H1 (cell line): ENCODE data around the gene DSTN. TPM values are rescaled to one million over a fixed set of nuclear protein-coding genes. Genes with fewer than 3 reads are reported as not detected.

ENCODE experiments used
- CEBPB ChIP-seq: IDR thresholded peaks from 2 replicates; pipeline ENCODE4 v1.6.1; 2012; ENCODE audit warnings: low read depth, low read length
- CHD2 ChIP-seq: IDR thresholded peaks from 2 replicates; pipeline ENCODE4 v1.6.1; 2012; ENCODE audit warnings: low read length, improper control_type of control experiment
- CREB1 ChIP-seq: IDR thresholded peaks from 2 replicates; pipeline ENCODE4 v1.6.1; 2012; ENCODE audit warnings: inconsistent platforms
- EP300 ChIP-seq, 2 experiments: IDR thresholded peaks; 1 replicate in 1 of 2; 2 replicates in 1 of 2; pipeline ENCODE4 v1.6.1; 2011 to 2012; ENCODE audit warnings: low read depth in 2 of 2, low read length in 2 of 2, mild to moderate bottlenecking in 2 of 2, borderline replicate concordance in 1 of 2, inconsistent platforms in 1 of 2, moderate library complexity in 1 of 2
- NRF1 ChIP-seq: IDR thresholded peaks from 2 replicates; pipeline ENCODE4 v1.6.1; 2011; ENCODE audit warnings: mild to moderate bottlenecking, low read depth, low read length, improper control_type of control experiment
- PHF8 ChIP-seq: fragments of 200-600 bp; sonication (generic); conservative IDR thresholded peaks from 2 replicates; pipeline ENCODE4 v1.7.1; 2012; ENCODE audit warnings: low read depth, mild to moderate bottlenecking, inconsistent platforms, low read length, moderate library complexity
- POLR2AphosphoS5 ChIP-seq: IDR thresholded peaks from 2 replicates; pipeline ENCODE4 v1.6.1; 2011; ENCODE audit warnings: low read depth, low read length
- SP1 ChIP-seq: IDR thresholded peaks from 2 replicates; pipeline ENCODE4 v1.6.1; 2011; ENCODE audit warnings: low read depth, low read length
- SP4 ChIP-seq: IDR thresholded peaks from 2 replicates; pipeline ENCODE4 v1.6.1; 2012; ENCODE audit warnings: low read length, inconsistent platforms
- TAF7 ChIP-seq: optimal IDR thresholded peaks from 2 replicates; pipeline ENCODE3; 2011; ENCODE audit warnings: low read depth, mild to moderate bottlenecking, inconsistent platforms, low read length, moderate library complexity, borderline replicate concordance
- TBP ChIP-seq: IDR thresholded peaks from 2 replicates; pipeline ENCODE4 v1.6.1; 2011; ENCODE audit warnings: low read depth, low read length, improper control_type of control experiment
- TCF12 ChIP-seq: IDR thresholded peaks from 2 replicates; pipeline ENCODE4 v1.6.1; 2011; ENCODE audit warnings: low read depth, mild to moderate bottlenecking, low read length
- polyA plus RNA-seq, 7 experiments: library from polyadenylated mRNA; depleted of rRNA in 3 of 7; stranded (reverse) in 5 of 7; unstranded in 2 of 7; fragments of >200 nt in 5 of 7; fragments of 200-250 nt in 2 of 7; gene quantifications; 1 replicate in 5 of 7; 2 replicates in 1 of 7; 4 replicates in 1 of 7; pipeline versions ENCODE4 v1.2.1 to v1.2.3, GENCODE V29; 2011 to 2013; ENCODE audit warnings: missing spikeins in 2 of 7, mixed read lengths in 2 of 7
- total RNA-seq: library from RNA; stranded (reverse); fragmentation: NEBNext Ultra II Directional; extraction: Animal tissue kit (Norgen Biotek cat#: 25700); gene quantifications from 2 replicates; pipeline ENCODE4 v1.2.1, GENCODE V29; 2021

DSTN gene
- total and polyA plus RNA-seq, 2 of the 8 experiments (the other 6 are each of a cell fraction or from before 2014, with no cell fraction given): 43.3 to 208 TPM

GRCh38 chr20:17569616-17570346 lies at the start of gene DSTN (continued):
- TF ChIP-seq CEBPB (no peak), TBP (peak; percentile 54; the same call in 1 of the 2 replicates), CHD2 (0 out of 2 replicates have a peak, but pooled peaks have one; percentile 23), SP4 (no peak; the same call in 1 of the 2 replicates), NRF1 (peak; percentile 50), EP300 (IDR thresholded peaks at IDR 0.05; ENCODE audit: borderline replicate concordance in 1 of 2, low read depth in 2 of 2, low read length in 2 of 2) (peak in 1 of 2 experiments; percentile 52; a peak in 1 of 3 replicates), CREB1 (peak; percentile 85), SP1 (peak; percentile 39; the same call in 1 of the 2 replicates), POLR2AphosphoS5 (peak; percentile 7; the same call in 1 of the 2 replicates), TCF12 (peak; percentile 67; the same call in 1 of the 2 replicates), TAF7 (peak; percentile 71), PHF8 (peak; percentile 64)
